GM19025 (cell line): Measurements from ENCODE around the gene ADAMTS9.
"Not testable (repeated sequence)": the region's sequence is repeated elsewhere in the genome, so short reads cannot be mapped to it uniquely, and the experiment has no call there.

ENCODE experiments used
- ATAC-seq: cut with Tn5 transposase; IDR thresholded peaks from one replicate; pipeline ENCODE4 v1.9.1; 2021; ENCODE audit warnings: mild to moderate bottlenecking, low read depth, moderate library complexity; ENCODE audit not compliant: unreplicated experiment

The ADAMTS9 gene

GRCh38 chr3:64548200-64548889 lies 139.5 kb downstream of the ADAMTS9 start:
- ATAC-seq = no peak

- no peak for ATAC-seq
Measured at GRCh38 chr3:64546856-64547255, 140.9 kb downstream of the ADAMTS9 start.

- ATAC-seq = not testable (repeated sequence)
Measured at GRCh38 chr3:64545239-64545638, 142.6 kb downstream of the ADAMTS9 start.

GRCh38 chr3:64541803-64542202 lies 146.0 kb downstream of the ADAMTS9 start:
- no peak for ATAC-seq

- no peak for ATAC-seq
Measured at GRCh38 chr3:64539451-64540196, 148.2 kb downstream of the ADAMTS9 start.

GRCh38 chr3:64536166-64536565 lies 151.6 kb downstream of the ADAMTS9 start:
- ATAC-seq = no peak

GRCh38 chr3:64533617-64534317 lies 154.0 kb downstream of the ADAMTS9 start:
- ATAC-seq = peak; percentile 88

GRCh38 chr3:64530434-64531049 lies 157.3 kb downstream of the ADAMTS9 start:
- no peak for ATAC-seq

- ATAC-seq = no peak
Measured at GRCh38 chr3:64523324-64523723, 164.5 kb downstream of the ADAMTS9 start.

GRCh38 chr3:64520334-64520733 lies 167.5 kb downstream of the ADAMTS9 start:
- no peak for ATAC-seq

GRCh38 chr3:64518950-64519349 lies 168.8 kb downstream of the ADAMTS9 start:
- ATAC-seq = no peak

GRCh38 chr3:64518496-64518895 lies 169.3 kb downstream of the ADAMTS9 start:
- no peak for ATAC-seq

GRCh38 chr3:64514889-64515288 lies 172.9 kb downstream of the ADAMTS9 start:
- no peak for ATAC-seq

- no peak for ATAC-seq
Measured at GRCh38 chr3:64509206-64509605, 178.6 kb downstream of the ADAMTS9 start.

GRCh38 chr3:64508140-64508539 lies 179.7 kb downstream of the ADAMTS9 start:
- ATAC-seq = no peak

GRCh38 chr3:64506255-64506654 lies 181.5 kb downstream of the ADAMTS9 start:
- no peak for ATAC-seq

GRCh38 chr3:64505419-64505818 lies 182.4 kb downstream of the ADAMTS9 start:
- no peak for ATAC-seq

- ATAC-seq = no peak
Measured at GRCh38 chr3:64502284-64502683, 185.5 kb downstream of the ADAMTS9 start.

- ATAC-seq = no peak
Measured at GRCh38 chr3:64501298-64501906, 186.4 kb downstream of the ADAMTS9 start.

GRCh38 chr3:64496786-64497490 lies 190.9 kb downstream of the ADAMTS9 start:
- ATAC-seq = no peak
